Natural killer cell (primary cell): Measurements from ENCODE around the gene INTS1. TPM values are rescaled to one million over a fixed set of nuclear protein-coding genes. Genes with fewer than 3 reads are reported as not detected.

ENCODE experiments used
- ATAC-seq, 3 donors: fragments of 150-1000 bp in 2 of 3; fragments of 200-7000 bp in 1 of 3; cut with Tn5 transposase; 1 replicate in 1 of 3; 2 replicates in 2 of 3; pipeline ENCODE4 v1.10.0; 2021; ENCODE audit warnings: mild to moderate bottlenecking in 2 of 3, moderate library complexity in 2 of 3
- DNase-seq, 2 donors: peaks; one replicate each; pipeline versions ENCODE4 v3.0.0 to v3.0.0-alpha.2; 2013 to 2021; ENCODE audit warnings: mixed read lengths in 1 of 2
- H3K27ac ChIP-seq: one replicate; pipeline ENCODE4 v1.5.1; 2013; ENCODE audit warnings: mild to moderate bottlenecking, low read length
- H3K27me3 ChIP-seq: one replicate; pipeline ENCODE4 v1.6.1; 2013; ENCODE audit warnings: low read length; ENCODE audit not compliant: control insufficient read depth, insufficient read depth
- H3K36me3 ChIP-seq: one replicate; pipeline ENCODE4 v1.6.1; 2013; ENCODE audit warnings: low read length; ENCODE audit not compliant: control insufficient read depth, insufficient read depth
- H3K4me1 ChIP-seq: one replicate; pipeline ENCODE4 v1.6.1; 2013; ENCODE audit warnings: low read length; ENCODE audit not compliant: control insufficient read depth, insufficient read depth
- H3K4me3 ChIP-seq: one replicate; pipeline ENCODE4 v1.5.1; 2013; ENCODE audit warnings: low read length
- H3K9me3 ChIP-seq: one replicate; pipeline ENCODE4 v1.6.1; 2013; ENCODE audit warnings: low read length; ENCODE audit not compliant: control insufficient read depth, insufficient read depth
- H3K27ac Mint-ChIP-seq, 2 donors: one replicate each; pipeline ENCODE4 v1.8.0; 2022; ENCODE audit warnings: mild to moderate bottlenecking in 2 of 2, mixed read lengths in 2 of 2, moderate library complexity in 1 of 2
- H3K27me3 Mint-ChIP-seq, 2 donors: one replicate each; pipeline ENCODE4 v1.8.0; 2022; ENCODE audit warnings: low read depth in 2 of 2, mixed read lengths in 2 of 2
- H3K36me3 Mint-ChIP-seq: one replicate; pipeline ENCODE4 v1.8.0; 2022; ENCODE audit warnings: mixed read lengths
- H3K4me1 Mint-ChIP-seq, 2 donors: one replicate each; pipeline ENCODE4 v1.8.0; 2022; ENCODE audit warnings: mixed read lengths in 2 of 2
- H3K4me3 Mint-ChIP-seq: one replicate; pipeline ENCODE4 v1.8.0; 2022; ENCODE audit warnings: mild to moderate bottlenecking, moderate library complexity, mixed read lengths
- H3K9me3 Mint-ChIP-seq, 2 donors: one replicate each; pipeline ENCODE4 v1.8.0; 2022; ENCODE audit warnings: mixed read lengths in 2 of 2
- CTCF ChIP-seq: fragments of 200-600 bp; IDR thresholded peaks from one replicate; pipeline ENCODE4 v1.8.0; 2022; ENCODE audit warnings: antibody characterized with exemption
- WGBS: methylation state at CpG from one replicate; pipeline ENCODE4 v1.1.7; 2013; ENCODE audit warnings: missing lambda C conversion rate; ENCODE audit not compliant: insufficient coverage; 5-methylcytosine and 5-hydroxymethylcytosine counted together
- intact Hi-C: fragments of 100-400 bp; cut with micrococcal nuclease; formaldehyde crosslinking; loops from one replicate; pipeline ENCODE4 v1.14.2; 2022
- total RNA-seq, 4 donors: library from RNA; stranded (reverse); fragments of 120-200 nt in 1 of 4; gene quantifications; one replicate each; pipeline versions ENCODE4 v1.2.3 to v1.2.4, GENCODE V29; 2013 to 2022

INTS1 gene
- total RNA-seq, 3 donors from 2014 or later (not counting 1 experiment from before 2014, with no cell fraction given) = 92.7 to 115 (median 111) TPM

GRCh38 chr7:1458683-1459511 is 45.3 kb downstream of the INTS1 start, which contains the start of gene MICALL2:
Gene MICALL2, minus strand, starts transcription at chr7:1459470. Its CDS starts 144 bp downstream, at chr7:1459326.
- Mint-ChIP-seq H3K4me3 (peak within 1 kb of the TSS; percentile 81), H3K9me3 (no peaks in the 10 kb centered on the region), H3K4me1 (peaks cover 6 to 26% of the 10 kb centered on the region in 2 donors), H3K36me3 (no peaks in the 10 kb centered on the region), H3K27me3 (no peaks in the 10 kb centered on the region), H3K27ac (peak within 1 kb of the TSS in 1 of 2 donors; percentile 14)
- DNase-seq (peak; percentile 38 to 39), ATAC-seq (peak; percentile 11 to 28 (median 22))
- intact Hi-C loops = no loop called here
- H3K27me3 ChIP-seq = no peaks in the 10 kb centered on the region
- peaks cover 31% of the 10 kb centered on the region for H3K4me1 ChIP-seq
- H3K9me3 ChIP-seq = no peaks in the 10 kb centered on the region
- H3K27ac ChIP-seq = peak within 1 kb of the TSS; percentile 24
- TF ChIP-seq CTCF = no peak
- no peaks in the 10 kb centered on the region for H3K36me3 ChIP-seq
- H3K4me3 ChIP-seq = peak within 1 kb of the TSS; percentile 70
- WGBS = 3% methylated on average over 69 of the region's 69 CpGs

GRCh38 chr7:1457949-1458682 is 46.1 kb downstream of the INTS1 start:
- Histone ChIP-seq H3K27me3 (no peaks in the 10 kb centered on the region), H3K4me1 (peaks cover 31% of the 10 kb centered on the region), H3K4me3 (no peak overlapping the region), H3K9me3 (no peaks in the 10 kb centered on the region), H3K36me3 (no peaks in the 10 kb centered on the region), H3K27ac (no peak overlapping the region)
- H3K4me3 Mint-ChIP-seq = peak overlapping the region; percentile 52
- intact Hi-C loops = no loop called here
- H3K4me1 Mint-ChIP-seq = peaks cover 6 to 26% of the 10 kb centered on the region in 2 donors
- H3K36me3 Mint-ChIP-seq = no peaks in the 10 kb centered on the region
- no peak for TF ChIP-seq CTCF
- 66% methylated on average over 23 of the region's 23 CpGs for WGBS
- H3K27ac Mint-ChIP-seq = no peak overlapping the region
- ATAC-seq (no peak), DNase-seq (peak in 1 of 2 donors; percentile 19)
- no peaks in the 10 kb centered on the region for H3K9me3 Mint-ChIP-seq
- no peaks in the 10 kb centered on the region for H3K27me3 Mint-ChIP-seq

GRCh38 chr7:1457059-1457948 is 46.9 kb downstream of the INTS1 start:
- Mint-ChIP-seq H3K4me1 (peaks cover 6 to 26% of the 10 kb centered on the region in 2 donors), H3K4me3 (no peak overlapping the region), H3K9me3 (no peaks in the 10 kb centered on the region), H3K27me3 (no peaks in the 10 kb centered on the region), H3K27ac (no peak overlapping the region), H3K36me3 (no peaks in the 10 kb centered on the region)
- Histone ChIP-seq H3K4me3 (no peak overlapping the region), H3K4me1 (peaks cover 31% of the 10 kb centered on the region), H3K27ac (no peak overlapping the region), H3K27me3 (no peaks in the 10 kb centered on the region), H3K36me3 (no peaks in the 10 kb centered on the region), H3K9me3 (no peaks in the 10 kb centered on the region)
- TF ChIP-seq CTCF = no peak
- intact Hi-C loops = no loop called here
- ATAC-seq (no peak), DNase-seq (no peak)
- WGBS = 71% methylated on average over 18 of the region's 18 CpGs
